Trophoblast cell (in vitro differentiated cells and primary cell): Measurements from ENCODE around the gene PPM1H.
A peak's percentile ranks its signal among the peaks of the same experiment; 100 is the strongest.

Experiments used
- DNase-seq, 2 donors: peaks; one replicate each; pipeline ENCODE4 v3.0.0-alpha.2; 2016
- H2AFZ ChIP-seq: 2 replicates; pipeline ENCODE4 v1.6.1; 2013; ENCODE audit warnings: low read length, moderate library complexity, mild to moderate bottlenecking; ENCODE audit not compliant: insufficient read depth, poor library complexity
- H2AK5ac ChIP-seq: 2 replicates; pipeline ENCODE4 v1.6.1; 2013; ENCODE audit warnings: mild to moderate bottlenecking, low read length
- H2BK120ac ChIP-seq: 2 replicates; pipeline ENCODE4 v1.6.1; 2013; ENCODE audit warnings: low read length, mild to moderate bottlenecking, moderate library complexity; ENCODE audit not compliant: insufficient read depth, poor library complexity
- H2BK12ac ChIP-seq: 2 replicates; pipeline ENCODE4 v1.6.1; 2013; ENCODE audit warnings: mild to moderate bottlenecking, low read length, moderate library complexity
- H2BK5ac ChIP-seq: 2 replicates; pipeline ENCODE4 v1.6.1; 2013; ENCODE audit warnings: low read length, low read depth, moderate library complexity, mild to moderate bottlenecking; ENCODE audit not compliant: poor library complexity
- H3K14ac ChIP-seq: 2 replicates; pipeline ENCODE4 v1.6.1; 2013; ENCODE audit warnings: mild to moderate bottlenecking, low read length
- H3K18ac ChIP-seq: 2 replicates; pipeline ENCODE4 v1.6.1; 2013; ENCODE audit warnings: mild to moderate bottlenecking, low read length
- H3K23ac ChIP-seq: 2 replicates; pipeline ENCODE4 v1.6.1; 2013; ENCODE audit warnings: low read length
- H3K27ac ChIP-seq: 2 replicates; pipeline ENCODE4 v1.5.1; 2013; ENCODE audit warnings: low read depth, mild to moderate bottlenecking, inconsistent platforms, low read length, moderate library complexity
- H3K27me3 ChIP-seq: 2 replicates; pipeline ENCODE4 v1.6.1; 2013; ENCODE audit warnings: inconsistent platforms, mild to moderate bottlenecking, low read length, moderate library complexity; ENCODE audit not compliant: insufficient read depth
- H3K36me3 ChIP-seq, 2 experiments: 1 replicate in 1 of 2; 2 replicates in 1 of 2; pipeline ENCODE4 v1.6.1; 2013; ENCODE audit warnings: low read length in 2 of 2, mild to moderate bottlenecking in 2 of 2, moderate library complexity in 1 of 2; ENCODE audit not compliant: insufficient read depth in 2 of 2, control insufficient read depth in 1 of 2
- H3K4ac ChIP-seq: 2 replicates; pipeline ENCODE4 v1.6.1; 2013; ENCODE audit warnings: low read depth, mild to moderate bottlenecking, low read length, moderate library complexity
- H3K4me1 ChIP-seq, 2 experiments: 1 replicate in 1 of 2; 2 replicates in 1 of 2; pipeline ENCODE4 v1.6.1; 2013; ENCODE audit warnings: low read length in 2 of 2, mild to moderate bottlenecking in 2 of 2, moderate library complexity in 1 of 2; ENCODE audit not compliant: insufficient read depth in 2 of 2, control insufficient read depth in 1 of 2
- H3K4me2 ChIP-seq: 2 replicates; pipeline ENCODE4 v1.6.1; 2013; ENCODE audit warnings: inconsistent platforms, mild to moderate bottlenecking, low read length, moderate library complexity
- H3K4me3 ChIP-seq: 2 replicates; pipeline ENCODE4 v1.5.1; 2013; ENCODE audit warnings: mild to moderate bottlenecking, low read depth, low read length, inconsistent platforms
- H3K79me1 ChIP-seq: one replicate; pipeline ENCODE4 v1.6.1; 2013; ENCODE audit warnings: low read length
- H3K79me2 ChIP-seq: 2 replicates; pipeline ENCODE4 v1.6.1; 2013; ENCODE audit warnings: low read length, mild to moderate bottlenecking; ENCODE audit not compliant: control insufficient read depth, insufficient read depth, poor library complexity
- H3K9ac ChIP-seq: 2 replicates; pipeline ENCODE4 v1.6.1; 2013; ENCODE audit warnings: mild to moderate bottlenecking, low read length
- H3K9me3 ChIP-seq: 2 replicates; pipeline ENCODE4 v1.6.1; 2013; ENCODE audit warnings: low read depth, mild to moderate bottlenecking, control low read depth, inconsistent platforms, low read length; ENCODE audit not compliant: insufficient read depth
- H4K12ac ChIP-seq: 2 replicates; pipeline ENCODE4 v1.6.1; 2013; ENCODE audit warnings: low read depth, mild to moderate bottlenecking, low read length, moderate library complexity
- H4K8ac ChIP-seq: 2 replicates; pipeline ENCODE4 v1.6.1; 2013; ENCODE audit warnings: low read depth, mild to moderate bottlenecking, low read length, moderate library complexity
- H4K91ac ChIP-seq: one replicate; pipeline ENCODE4 v1.6.1; 2013; ENCODE audit warnings: low read depth, mild to moderate bottlenecking, low read length, moderate library complexity
- WGBS: extraction: QIAGEN DNeasy Blood & Tissue Kit; methylation state at CpG from one replicate; pipeline ENCODE4 v1.1.7; 2013; ENCODE audit warnings: missing lambda C conversion rate; ENCODE audit not compliant: insufficient read length, insufficient coverage; ENCODE audit errors: extremely low coverage; 5-methylcytosine and 5-hydroxymethylcytosine counted together

Gene PPM1H

DNA sequence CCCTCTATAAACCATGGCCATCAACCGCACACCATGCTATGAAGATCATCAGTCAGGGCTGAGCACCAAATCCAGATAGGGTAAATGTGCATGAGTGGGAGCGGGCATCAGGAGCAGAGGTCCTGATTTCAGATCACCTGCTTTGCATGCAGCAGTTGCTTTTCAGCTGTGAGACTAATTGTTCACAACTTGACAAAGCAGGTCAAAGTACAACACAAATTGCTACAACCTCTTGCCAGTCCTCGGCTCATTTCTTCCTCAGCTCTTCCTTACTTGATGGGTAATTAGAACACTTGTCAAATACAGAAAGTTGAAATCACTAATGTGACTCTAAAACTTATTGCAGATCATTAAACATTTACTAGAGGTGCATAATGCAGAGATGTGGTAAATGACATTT is 171.6 kb downstream of the PPM1H start:
- Histone ChIP-seq H3K18ac (no peak overlapping the region), H2BK5ac (no peak overlapping the region), H4K91ac (no peak overlapping the region), H3K9me3 (no peaks in the 10 kb centered on the region), H2AK5ac (no peak overlapping the region), H2BK12ac (no peak overlapping the region), H4K8ac (no peak overlapping the region), H3K9ac (no peak overlapping the region), H3K4me1 (peaks cover 2 to 6% of the 10 kb centered on the region in 2 experiments), H3K79me1 (no peaks in the 10 kb centered on the region), H3K27me3 (no peaks in the 10 kb centered on the region), H3K23ac (no peak overlapping the region), H2AFZ (no peak overlapping the region), H4K12ac (no peak overlapping the region), H2BK120ac (no peak overlapping the region), H3K79me2 (no peaks in the 10 kb centered on the region), H3K36me3 (no peaks in the 10 kb centered on the region), H3K4me3 (no peak overlapping the region), H3K4ac (no peak overlapping the region), H3K27ac (no peak overlapping the region), H3K14ac (no peak overlapping the region), H3K4me2 (no peak overlapping the region)
- no peak for DNase-seq
- WGBS, result no CpG with 5 or more reads among the region's 3 CpGs

DNA sequence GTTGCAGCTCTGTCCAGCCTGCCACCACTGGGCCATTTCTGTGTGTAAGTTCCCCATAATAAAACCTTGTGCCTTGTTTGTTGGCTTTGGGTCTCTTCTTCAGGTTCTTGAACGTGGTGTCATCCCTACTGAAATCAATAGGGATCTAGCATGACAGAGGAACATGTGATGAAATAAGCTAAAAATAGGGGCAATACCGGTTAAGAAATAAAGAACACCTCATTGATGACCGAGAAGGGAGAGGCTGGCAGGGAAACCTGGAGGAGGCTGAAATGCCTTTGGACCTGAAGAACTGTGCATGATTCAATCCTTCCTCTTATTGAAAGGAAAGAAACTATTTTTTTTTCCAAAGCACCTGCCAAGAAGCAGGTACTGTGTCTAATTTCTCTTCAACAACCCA is 172.3 kb downstream of the PPM1H start:
- no peak overlapping the region for H3K18ac ChIP-seq
- no peaks in the 10 kb centered on the region for H3K79me1 ChIP-seq
- no CpG with 5 or more reads among the region's 3 CpGs for WGBS

DNA sequence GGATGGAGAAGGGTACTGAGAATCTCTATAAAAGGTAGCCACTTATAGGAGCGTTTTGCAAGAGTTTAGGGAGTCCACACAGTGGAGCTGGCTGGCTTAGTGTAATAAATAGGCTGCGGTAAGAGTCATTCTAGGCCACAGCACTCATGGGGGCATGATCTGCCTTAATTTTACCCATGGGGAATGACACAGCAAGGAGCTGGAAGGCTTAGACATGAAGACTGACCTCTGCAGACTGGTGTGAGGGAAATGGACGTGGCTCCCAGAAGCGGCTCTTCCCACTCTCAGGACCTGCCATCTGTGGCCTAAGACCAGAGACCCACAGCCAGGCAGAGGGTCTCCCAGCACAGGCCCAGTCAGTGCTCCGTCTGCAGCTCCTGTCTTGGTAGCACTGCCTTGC is 173.3 kb downstream of the PPM1H start:
- H2AFZ ChIP-seq, result no peak overlapping the region
- no peaks in the 10 kb centered on the region for H3K27me3 ChIP-seq
- peaks cover 2% of the 10 kb centered on the region in 2 experiments for H3K4me1 ChIP-seq
- no peak overlapping the region for H2AK5ac ChIP-seq
- no peaks in the 10 kb centered on the region for H3K36me3 ChIP-seq
- no peak overlapping the region for H3K4me3 ChIP-seq
- no peak overlapping the region for H3K18ac ChIP-seq
- H3K9me3 ChIP-seq, result no peaks in the 10 kb centered on the region
- no peaks in the 10 kb centered on the region for H3K79me1 ChIP-seq
- no peak overlapping the region for H4K8ac ChIP-seq
- no peak overlapping the region for H2BK12ac ChIP-seq
- no peak overlapping the region for H3K4ac ChIP-seq
- peak overlapping the region; percentile 17 for H4K91ac ChIP-seq
- no peak for DNase-seq
- H3K4me2 ChIP-seq, result no peak overlapping the region
- no peak overlapping the region for H4K12ac ChIP-seq
- WGBS, result no CpG with 5 or more reads among the region's 5 CpGs
- no peaks in the 10 kb centered on the region for H3K79me2 ChIP-seq
- H3K9ac ChIP-seq, result no peak overlapping the region
- no peak overlapping the region for H3K27ac ChIP-seq
- H2BK120ac ChIP-seq, result no peak overlapping the region
- H3K23ac ChIP-seq, result peak overlapping the region; percentile 14
- no peak overlapping the region for H2BK5ac ChIP-seq
- no peak overlapping the region for H3K14ac ChIP-seq

More for the DNA sequence above, 172.3 kb downstream of the PPM1H start:
- Histone ChIP-seq H3K4me1 (peaks cover 2 to 5% of the 10 kb centered on the region in 2 experiments), H3K36me3 (no peaks in the 10 kb centered on the region), H2AK5ac (no peak overlapping the region), H2BK5ac (no peak overlapping the region), H3K9ac (no peak overlapping the region), H3K4me2 (no peak overlapping the region), H2AFZ (no peak overlapping the region), H3K79me2 (no peaks in the 10 kb centered on the region), H4K12ac (no peak overlapping the region), H3K9me3 (no peaks in the 10 kb centered on the region), H4K8ac (no peak overlapping the region), H2BK120ac (no peak overlapping the region), H3K27me3 (no peaks in the 10 kb centered on the region), H3K23ac (no peak overlapping the region), H2BK12ac (no peak overlapping the region), H3K27ac (no peak overlapping the region), H4K91ac (no peak overlapping the region), H3K4me3 (no peak overlapping the region), H3K14ac (no peak overlapping the region), H3K4ac (no peak overlapping the region)
- no peak for DNase-seq

DNA sequence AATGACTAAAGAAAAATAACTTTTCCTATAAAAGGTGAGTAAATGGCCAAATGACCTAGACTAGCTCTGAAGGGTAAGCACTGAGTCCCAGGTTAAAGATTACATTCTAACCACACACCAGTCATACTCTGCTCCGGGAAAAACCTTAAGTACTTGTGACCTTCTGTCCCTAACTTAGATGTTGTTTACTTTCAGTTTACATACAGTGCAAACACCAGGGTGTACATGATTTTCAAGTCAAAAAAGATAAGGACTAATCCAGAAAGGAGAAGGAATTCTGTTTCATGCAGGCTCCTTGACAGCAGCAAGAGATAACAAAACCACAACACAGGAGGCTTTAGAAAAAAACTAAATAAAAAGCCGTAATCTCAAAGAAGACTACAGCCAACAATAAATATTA is 174.2 kb downstream of the PPM1H start:
- Histone ChIP-seq H3K4me1 (peaks cover 2% of the 10 kb centered on the region in 2 experiments), H3K23ac (no peak overlapping the region)

More for the DNA sequence above, 174.2 kb downstream of the PPM1H start:
- Histone ChIP-seq H3K9me3 (no peaks in the 10 kb centered on the region), H3K9ac (no peak overlapping the region), H4K91ac (no peak overlapping the region), H3K27me3 (no peaks in the 10 kb centered on the region), H3K36me3 (no peaks in the 10 kb centered on the region), H4K8ac (no peak overlapping the region), H2AK5ac (no peak overlapping the region), H3K4me3 (no peak overlapping the region), H2BK12ac (no peak overlapping the region), H3K79me2 (no peaks in the 10 kb centered on the region), H3K18ac (no peak overlapping the region), H3K79me1 (no peaks in the 10 kb centered on the region), H3K4me2 (no peak overlapping the region), H3K4ac (no peak overlapping the region), H3K14ac (no peak overlapping the region), H3K27ac (no peak overlapping the region), H2AFZ (no peak overlapping the region), H2BK120ac (no peak overlapping the region), H4K12ac (no peak overlapping the region), H2BK5ac (no peak overlapping the region)
- no CpG with 5 or more reads among the region's 2 CpGs for WGBS
- DNase-seq, result peak in 1 of 2 donors; percentile 56
